Sigmoid colon (tissue), 7 donors: ENCODE data around the gene NMRAL1. TPM values are rescaled to one million over a fixed set of nuclear protein-coding genes. Genes with fewer than 3 reads are reported as not detected.
A peak's percentile ranks its signal among the peaks of the same experiment; 100 is the strongest.

Experiments used
- DNase-seq: peaks from one replicate; pipeline ENCODE4 v3.0.0-alpha.2; 2019
- H3K27ac ChIP-seq, 4 donors: fragments of 200-600 bp; sonication (generic); one replicate each; pipeline ENCODE4 v1.5.1; 2016 to 2019; ENCODE audit warnings: mild to moderate bottlenecking in 1 of 4
- H3K27me3 ChIP-seq, 3 donors: fragments of 200-600 bp; sonication (generic); one replicate each; pipeline ENCODE4 v1.5.1; 2019; ENCODE audit warnings: mild to moderate bottlenecking in 1 of 3
- H3K36me3 ChIP-seq, 4 donors: fragments of 200-600 bp; sonication (generic); one replicate each; pipeline ENCODE4 v1.5.1; 2016 to 2019
- H3K4me1 ChIP-seq, 4 donors: fragments of 200-600 bp; sonication (generic); one replicate each; pipeline ENCODE4 v1.5.1; 2017 to 2019
- H3K4me3 ChIP-seq, 4 donors: fragments of 200-600 bp; sonication (generic); one replicate each; pipeline ENCODE4 v1.5.1; 2017 to 2019; ENCODE audit warnings: mild to moderate bottlenecking in 2 of 4, moderate library complexity in 1 of 4
- H3K9me3 ChIP-seq, 4 donors: fragments of 200-600 bp in 3 of 4; sonication (generic) in 3 of 4; one replicate each; pipeline versions ENCODE4 v1.5.1 to v1.6.1; 2013 to 2019
- EP300 ChIP-seq, 4 donors: sonication (generic); formaldehyde crosslinking; IDR thresholded peaks; one replicate each; pipeline ENCODE4 v1.6.1; 2017; ENCODE audit warnings: antibody characterized with exemption in 4 of 4
- POLR2A ChIP-seq, 2 donors: fragments of 450-650 bp; IDR thresholded peaks; one replicate each; pipeline ENCODE4 v1.6.1; 2016; ENCODE audit warnings: antibody characterized with exemption in 2 of 2, mild to moderate bottlenecking in 2 of 2, moderate library complexity in 2 of 2
- POLR2AphosphoS5 ChIP-seq, 4 donors: sonication (generic); formaldehyde crosslinking; IDR thresholded peaks; one replicate each; pipeline ENCODE4 v1.6.1; 2017; ENCODE audit warnings: antibody characterized with exemption in 4 of 4
- WGBS, 2 donors: extraction: QIAGEN DNeasy Blood & Tissue Kit; methylation state at CpG; one replicate each; pipeline ENCODE4 v1.1.7; 2013; 5-methylcytosine and 5-hydroxymethylcytosine counted together
- intact Hi-C: fragments of 100-400 bp; cut with DNase I; formaldehyde crosslinking; loops from one replicate; pipeline ENCODE4 v1.15.1; 2023
- polyA plus RNA-seq, 3 donors: library from polyadenylated mRNA; stranded (reverse); fragments of 200-250 nt; gene quantifications; one replicate each; pipeline ENCODE4 v1.2.3, GENCODE V29; 2013
- total RNA-seq, 4 donors: library from RNA; depleted of rRNA; stranded (reverse); fragments of >200 nt; gene quantifications; one replicate each; pipeline ENCODE4 v1.1.0, GENCODE V29; 2016
- TF ChIP-seq, protein P1 (sequence below), 4 experiments: fragments of 450-650 bp in 3 of 4; fragments of 200-600 bp in 1 of 4; IDR thresholded peaks; one replicate each; pipeline ENCODE4 v1.5.1; 2016 to 2019; ENCODE audit warnings: antibody characterized with exemption in 4 of 4, mild to moderate bottlenecking in 3 of 4, moderate library complexity in 2 of 4
- donor health status: healthy with polysubstance abuse.
- donor health status: Bipolar disorder and iron deficiency.
- donor health status: healthy.

NMRAL1 gene
- total and polyA plus RNA-seq, 7 donors: 24.8 to 62.3 (median 46.8) TPM

- Histone ChIP-seq H3K4me3 (no peak overlapping the region), H3K27me3 (no peaks in the 10 kb centered on the region), H3K36me3 (no peaks in the 10 kb centered on the region), H3K4me1 (peaks cover 0 to 20% (median 14%) of the 10 kb centered on the region in 4 donors), H3K27ac (no peak overlapping the region), H3K9me3 (no peaks in the 10 kb centered on the region)
- TF ChIP-seq, protein P1, sequence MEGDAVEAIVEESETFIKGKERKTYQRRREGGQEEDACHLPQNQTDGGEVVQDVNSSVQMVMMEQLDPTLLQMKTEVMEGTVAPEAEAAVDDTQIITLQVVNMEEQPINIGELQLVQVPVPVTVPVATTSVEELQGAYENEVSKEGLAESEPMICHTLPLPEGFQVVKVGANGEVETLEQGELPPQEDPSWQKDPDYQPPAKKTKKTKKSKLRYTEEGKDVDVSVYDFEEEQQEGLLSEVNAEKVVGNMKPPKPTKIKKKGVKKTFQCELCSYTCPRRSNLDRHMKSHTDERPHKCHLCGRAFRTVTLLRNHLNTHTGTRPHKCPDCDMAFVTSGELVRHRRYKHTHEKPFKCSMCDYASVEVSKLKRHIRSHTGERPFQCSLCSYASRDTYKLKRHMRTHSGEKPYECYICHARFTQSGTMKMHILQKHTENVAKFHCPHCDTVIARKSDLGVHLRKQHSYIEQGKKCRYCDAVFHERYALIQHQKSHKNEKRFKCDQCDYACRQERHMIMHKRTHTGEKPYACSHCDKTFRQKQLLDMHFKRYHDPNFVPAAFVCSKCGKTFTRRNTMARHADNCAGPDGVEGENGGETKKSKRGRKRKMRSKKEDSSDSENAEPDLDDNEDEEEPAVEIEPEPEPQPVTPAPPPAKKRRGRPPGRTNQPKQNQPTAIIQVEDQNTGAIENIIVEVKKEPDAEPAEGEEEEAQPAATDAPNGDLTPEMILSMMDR (IDR thresholded peaks at IDR 0.05): no peak
- intact Hi-C loops: no loop called here
- no peak for DNase-seq
- 62 to 79% methylated on average over 7 of the region's 7 CpGs for WGBS, 2 donors
Measured at GRCh38 chr16:4419402-4419959, 54.9 kb downstream of the NMRAL1 start.

GRCh38 chr16:4416200-4417032, 58.0 kb downstream of the NMRAL1 start, which contains the start of gene CORO7:
Gene CORO7 (minus strand): TSS chr16:4416596. CDS start chr16:4416518, 78 bp downstream.
- no peak for TF ChIP-seq EP300 (IDR thresholded peaks at IDR 0.05)
- TF ChIP-seq, protein P1 (IDR thresholded peaks at IDR 0.05): peak in 1 of 4 experiments; percentile 11
- peak; percentile 49 to 90 (median 86) for TF ChIP-seq POLR2AphosphoS5 (IDR thresholded peaks at IDR 0.05)
- no peak for TF ChIP-seq POLR2A (IDR thresholded peaks at IDR 0.05)
- H3K4me1 ChIP-seq: peaks cover 0 to 35% (median 24%) of the 10 kb centered on the region in 4 donors
- intact Hi-C loops: no loop called here

GRCh38 chr16:4415538-4416199, 58.8 kb downstream of the NMRAL1 start:
- Histone ChIP-seq H3K4me1 (peaks cover 0 to 40% (median 27%) of the 10 kb centered on the region in 4 donors), H3K27ac (peak overlapping the region; percentile 73 to 80 (median 79)), H3K36me3 (peaks cover 0 to 9% (median 0%) of the 10 kb centered on the region in 4 donors), H3K27me3 (no peaks in the 10 kb centered on the region), H3K4me3 (peak overlapping the region; percentile 52 to 94 (median 85)), H3K9me3 (no peaks in the 10 kb centered on the region)
- WGBS, 2 donors: 1% methylated on average over 44 of the region's 44 CpGs
- no peak for TF ChIP-seq EP300 (IDR thresholded peaks at IDR 0.05)
- TF ChIP-seq, protein P1 (IDR thresholded peaks at IDR 0.05): no peak
- peak in 3 of 4 donors; percentile 20 to 44 (median 32) for TF ChIP-seq POLR2AphosphoS5 (IDR thresholded peaks at IDR 0.05)
- TF ChIP-seq POLR2A (IDR thresholded peaks at IDR 0.05): no peak
- intact Hi-C loops: no loop called here
- DNase-seq: no peak

More at GRCh38 chr16:4416200-4417032, 58.0 kb downstream of the NMRAL1 start, which contains the start of gene CORO7:
- Histone ChIP-seq H3K36me3 (peaks cover 0 to 9% (median 0%) of the 10 kb centered on the region in 4 donors), H3K4me3 (peak within 1 kb of the TSS; percentile 52 to 94 (median 85)), H3K27ac (peak within 1 kb of the TSS; percentile 73 to 80 (median 79)), H3K9me3 (no peaks in the 10 kb centered on the region), H3K27me3 (no peaks in the 10 kb centered on the region)
- peak; percentile 98 for DNase-seq
- WGBS, 2 donors: 0% methylated on average over 92 of the region's 92 CpGs

DNA sequence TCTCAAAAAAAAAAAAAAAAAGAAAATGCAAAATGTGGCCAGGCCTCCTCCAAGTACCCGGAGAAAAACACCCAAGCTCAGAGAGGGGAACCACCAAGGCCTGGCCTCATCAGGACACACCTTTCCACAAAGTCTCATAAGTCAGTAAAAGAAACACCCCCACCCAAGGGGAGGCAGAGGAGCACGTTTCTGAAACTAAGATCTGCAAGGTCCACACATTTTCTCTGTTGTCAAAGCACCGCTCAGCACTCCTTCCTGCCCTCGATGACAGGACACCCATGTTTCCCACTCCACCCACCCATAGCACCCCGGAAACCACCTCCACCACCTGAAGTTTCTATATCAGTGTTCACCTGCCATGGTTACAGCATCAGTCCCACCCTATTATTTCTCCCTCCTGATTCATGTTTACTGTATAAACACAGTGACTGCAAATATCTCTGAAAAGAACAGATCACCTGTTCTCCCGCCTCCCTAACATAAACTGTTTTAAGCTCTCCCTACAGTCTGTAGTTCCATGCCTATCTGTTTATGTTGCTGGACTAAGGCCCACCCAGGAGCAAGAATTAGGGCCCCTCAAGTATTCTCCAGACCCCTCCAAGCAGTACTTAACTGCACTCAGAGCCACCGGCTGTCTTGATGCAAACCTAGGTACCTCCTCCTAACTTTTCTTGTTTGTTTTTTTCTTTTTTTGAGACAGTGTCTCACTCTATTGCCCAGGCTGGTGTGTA, 60.1 kb downstream of the NMRAL1 start:
- TF ChIP-seq POLR2AphosphoS5 (IDR thresholded peaks at IDR 0.05): no peak
- TF ChIP-seq, protein P1 (IDR thresholded peaks at IDR 0.05): no peak
- TF ChIP-seq EP300 (IDR thresholded peaks at IDR 0.05): no peak
- no peak for TF ChIP-seq POLR2A (IDR thresholded peaks at IDR 0.05)
- H3K4me1 ChIP-seq: peaks cover 0 to 49% (median 27%) of the 10 kb centered on the region in 4 donors
- H3K9me3 ChIP-seq: no peaks in the 10 kb centered on the region
- H3K4me3 ChIP-seq: no peak overlapping the region
- H3K27ac ChIP-seq: no peak overlapping the region
- intact Hi-C loops: loop anchor here (5.0 kb wide), 1 partner anchor 142 kb away; the partner anchor contains the start of gene TFAP4
- DNase-seq: no peak
- no peaks in the 10 kb centered on the region for H3K27me3 ChIP-seq
- peaks cover 0 to 17% (median 0%) of the 10 kb centered on the region in 4 donors for H3K36me3 ChIP-seq
- 64 to 73% methylated on average over 7 of the region's 7 CpGs for WGBS, 2 donors
